Upper lobe of left lung (tissue), 6 donors: Measurements from ENCODE around the gene PRPS1L1. TPM values are rescaled to one million over a fixed set of nuclear protein-coding genes. Genes with fewer than 3 reads are reported as not detected.

ENCODE experiments used
- ATAC-seq, 2 donors: fragments of 200-7000 bp; cut with Tn5 transposase; one replicate each; pipeline ENCODE4 v1.9.1; 2022; ENCODE audit warnings: mild to moderate bottlenecking in 2 of 2, moderate library complexity in 2 of 2; ENCODE audit not compliant: low FRiP score in 2 of 2
- DNase-seq, 2 donors: peaks; one replicate each; pipeline ENCODE4 v3.0.0-alpha.2; 2019 to 2020
- H3K27ac ChIP-seq, 4 donors: fragments of 200-600 bp; sonication (generic); one replicate each; pipeline ENCODE4 v1.5.1; 2016 to 2019
- H3K27me3 ChIP-seq, 4 donors: fragments of 200-600 bp; sonication (generic); one replicate each; pipeline ENCODE4 v1.5.1; 2017 to 2019
- H3K36me3 ChIP-seq, 4 donors: fragments of 200-600 bp; sonication (generic); one replicate each; pipeline ENCODE4 v1.5.1; 2016 to 2019
- H3K4me1 ChIP-seq, 4 donors: fragments of 200-600 bp; sonication (generic); one replicate each; pipeline ENCODE4 v1.5.1; 2018 to 2019
- H3K4me3 ChIP-seq, 4 donors: fragments of 200-600 bp; sonication (generic); one replicate each; pipeline ENCODE4 v1.5.1; 2017 to 2019; ENCODE audit warnings: mild to moderate bottlenecking in 2 of 4, moderate library complexity in 1 of 4
- H3K9me3 ChIP-seq, 4 donors: fragments of 200-600 bp; sonication (generic); one replicate each; pipeline ENCODE4 v1.5.1; 2018 to 2019
- CTCF ChIP-seq, 6 experiments: fragments of 450-650 bp in 4 of 6; fragments of 200-600 bp in 2 of 6; sonication (generic) in 2 of 6; IDR thresholded peaks; one replicate each; pipeline ENCODE4 v1.5.1; 2016 to 2019; ENCODE audit warnings: antibody characterized with exemption in 6 of 6
- EP300 ChIP-seq, 4 donors: sonication (generic); formaldehyde crosslinking; IDR thresholded peaks; one replicate each; pipeline ENCODE4 v1.5.1; 2017; ENCODE audit warnings: antibody characterized with exemption in 4 of 4, control low read depth in 2 of 4
- POLR2A ChIP-seq, 4 donors: fragments of 450-650 bp; IDR thresholded peaks; one replicate each; pipeline ENCODE4 v1.5.1; 2016 to 2017; ENCODE audit warnings: antibody characterized with exemption in 4 of 4, mild to moderate bottlenecking in 2 of 4
- POLR2AphosphoS5 ChIP-seq, 2 donors: sonication (generic); formaldehyde crosslinking; IDR thresholded peaks; one replicate each; pipeline ENCODE4 v1.5.1; 2017; ENCODE audit warnings: antibody characterized with exemption in 2 of 2
- WGBS, 2 donors: methylation state at CpG; one replicate each; pipeline ENCODE4 v1.1.5; 2017 to 2018; 5-methylcytosine and 5-hydroxymethylcytosine counted together
- total RNA-seq, 6 donors: library from RNA; depleted of rRNA in 4 of 6; stranded (reverse); fragments of >200 nt in 4 of 6; gene quantifications; one replicate each; pipeline versions ENCODE4 v1.1.0 to v1.2.1, GENCODE V29; 2016 to 2021
- donor health status: DM: no; HTN: no; CAD: no; lungs with moderate emphysema.
- donor health status: DM: no; HTN: yes; CAD: no; lungs with severe emphysema.

The PRPS1L1 gene
- total RNA-seq, 6 donors from 2014 or later, result not detected

GRCh38 chr7:18003286-18003994, 24.2 kb downstream of the PRPS1L1 start:
- H3K27me3 ChIP-seq, result no peaks in the 10 kb centered on the region
- WGBS, 2 donors, result 77% methylated on average over 4 of the region's 4 CpGs
- DNase-seq (no peak), ATAC-seq (no peak)
- H3K9me3 ChIP-seq, result no peaks in the 10 kb centered on the region
- no peak overlapping the region for H3K27ac ChIP-seq
- TF ChIP-seq POLR2A (IDR thresholded peaks at IDR 0.05), result no peak
- no peak for TF ChIP-seq CTCF (IDR thresholded peaks at IDR 0.05)
- no peak for TF ChIP-seq POLR2AphosphoS5 (IDR thresholded peaks at IDR 0.05)
- no peak for TF ChIP-seq EP300 (IDR thresholded peaks at IDR 0.05)
- H3K36me3 ChIP-seq, result no peaks in the 10 kb centered on the region
- H3K4me1 ChIP-seq, result no peaks in the 10 kb centered on the region
- no peak overlapping the region for H3K4me3 ChIP-seq

- 90 to 95% methylated on average over 2 of the region's 2 CpGs for WGBS, 2 donors
- no peaks in the 10 kb centered on the region for H3K27me3 ChIP-seq
- H3K36me3 ChIP-seq, result no peaks in the 10 kb centered on the region
- no peak overlapping the region for H3K27ac ChIP-seq
- no peaks in the 10 kb centered on the region for H3K4me1 ChIP-seq
- H3K9me3 ChIP-seq, result no peaks in the 10 kb centered on the region
- no peak for TF ChIP-seq POLR2A (IDR thresholded peaks at IDR 0.05)
- TF ChIP-seq EP300 (IDR thresholded peaks at IDR 0.05), result no peak
- TF ChIP-seq CTCF (IDR thresholded peaks at IDR 0.05), result no peak
- no peak for TF ChIP-seq POLR2AphosphoS5 (IDR thresholded peaks at IDR 0.05)
- no peak overlapping the region for H3K4me3 ChIP-seq
- DNase-seq, result no peak
- no peak for ATAC-seq
Observed at GRCh38 chr7:17998692-17999091, 29.0 kb downstream of the PRPS1L1 start.

- H3K9me3 ChIP-seq, result no peaks in the 10 kb centered on the region
- DNase-seq (no peak), ATAC-seq (no peak)
- H3K36me3 ChIP-seq, result no peaks in the 10 kb centered on the region
- TF ChIP-seq POLR2AphosphoS5 (IDR thresholded peaks at IDR 0.05), result no peak
- TF ChIP-seq CTCF (IDR thresholded peaks at IDR 0.05), result no peak
- no peak for TF ChIP-seq EP300 (IDR thresholded peaks at IDR 0.05)
- no peak for TF ChIP-seq POLR2A (IDR thresholded peaks at IDR 0.05)
- no peak overlapping the region for H3K4me3 ChIP-seq
- no peaks in the 10 kb centered on the region for H3K4me1 ChIP-seq
- H3K27me3 ChIP-seq, result no peaks in the 10 kb centered on the region
- 4 to 72% methylated on average over 1 of the region's 1 CpG for WGBS, 2 donors
- no peak overlapping the region for H3K27ac ChIP-seq
Observed at GRCh38 chr7:17996442-17997223, 31.0 kb downstream of the PRPS1L1 start.

- Histone ChIP-seq H3K4me3 (no peak overlapping the region), H3K9me3 (no peaks in the 10 kb centered on the region), H3K36me3 (no peaks in the 10 kb centered on the region), H3K27me3 (no peaks in the 10 kb centered on the region), H3K27ac (no peak overlapping the region), H3K4me1 (no peaks in the 10 kb centered on the region)
- no peak for ATAC-seq
- DNase-seq, result no peak
- TF ChIP-seq CTCF (IDR thresholded peaks at IDR 0.05) (no peak), POLR2AphosphoS5 (IDR thresholded peaks at IDR 0.05) (no peak), EP300 (IDR thresholded peaks at IDR 0.05) (no peak), POLR2A (IDR thresholded peaks at IDR 0.05) (no peak)
- 76 to 90% methylated on average over 2 of the region's 2 CpGs for WGBS, 2 donors
Observed at GRCh38 chr7:17996040-17996439, 31.6 kb downstream of the PRPS1L1 start.
